ENCODE data around the gene LILRA6. TPM values are rescaled to one million over a fixed set of nuclear protein-coding genes. Genes with fewer than 3 reads are reported as not detected.
"Not testable (repeated sequence)": the region's sequence is repeated elsewhere in the genome, so short reads cannot be mapped to it uniquely, and the experiment has no call there.

LILRA6 gene
- total RNA-seq, 1 experiment from 2014 or later: not detected

- intact Hi-C loops (cut with micrococcal nuclease; ENCODE audit: unreplicated experiment): no loop called here
- Histone ChIP-seq H3K27me3 (replicated peaks; ENCODE audit: insufficient read depth, low read depth, low read length, poor library complexity) (peaks cover 28% of the 10 kb centered on the region), H3K4me1 (ENCODE audit: insufficient read depth, low read length, poor library complexity, severe bottlenecking) (no peaks in the 10 kb centered on the region), H3K4me3 (ENCODE audit: low read depth, low read length, poor library complexity, severe bottlenecking) (no peak overlapping the region), H3K27ac (ENCODE audit: low read depth, low read length, poor library complexity, severe bottlenecking) (no peak overlapping the region), H3K9me3 (ENCODE audit: low read depth, low read length, poor library complexity, severe bottlenecking) (no peaks in the 10 kb centered on the region), H3K36me3 (ENCODE audit: insufficient read depth, low read length, poor library complexity, severe bottlenecking) (no peaks in the 10 kb centered on the region)
- no TSS peak for BruUV-seq (replicated peaks)
- ChIA-PET POLR2A (ENCODE audit: low non-redundant PET) (no interaction called here), CTCF (no interaction called here)
- TF ChIP-seq EZH2 (IDR thresholded peaks at IDR 0.05; ENCODE audit: borderline replicate concordance, low read depth, low read length, poor library complexity, severe bottlenecking) (no peak), CTCF (conservative IDR thresholded peaks at IDR 0.05; ENCODE audit: low read depth, low read length) (no peak)
- no peak for DNase-seq (ENCODE audit: low spot score)
These were observed 33.4 kb upstream of the LILRA6 start for GRCh38 chr19:54275951-54276350.

DNA sequence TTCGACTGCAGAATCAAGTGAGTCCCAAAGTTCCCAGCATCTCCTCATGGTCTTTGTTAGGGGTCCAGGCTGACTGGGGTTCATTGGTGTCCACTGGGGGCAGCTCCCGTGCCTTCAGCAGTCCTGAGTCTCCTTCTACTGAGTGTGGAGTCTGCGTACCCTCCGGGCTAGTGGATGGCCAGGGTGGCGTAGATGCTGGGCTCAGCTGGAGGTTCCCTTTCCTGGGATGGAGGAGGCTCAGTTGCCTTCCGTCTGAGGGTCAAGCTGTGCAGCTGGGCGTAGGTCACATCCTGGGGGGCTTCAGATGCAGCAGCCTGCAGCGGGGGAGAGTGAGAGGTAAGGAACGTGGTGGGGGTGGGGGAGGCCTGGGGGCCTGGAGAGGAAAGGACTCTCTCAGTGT, 31.9 kb upstream of the LILRA6 start:
- H3K9me3 ChIP-seq (ENCODE audit: low read depth, low read length, poor library complexity, severe bottlenecking); H3K4me3 ChIP-seq (ENCODE audit: low read depth, low read length, poor library complexity, severe bottlenecking); POLR2A ChIA-PET (ENCODE audit: low non-redundant PET); BruUV-seq (replicated peaks); H3K4me1 ChIP-seq (ENCODE audit: insufficient read depth, low read length, poor library complexity, severe bottlenecking); DNase-seq (ENCODE audit: low spot score); CTCF ChIA-PET; H3K36me3 ChIP-seq (ENCODE audit: insufficient read depth, low read length, poor library complexity, severe bottlenecking); H3K27ac ChIP-seq (ENCODE audit: low read depth, low read length, poor library complexity, severe bottlenecking); intact Hi-C loops (cut with micrococcal nuclease; ENCODE audit: unreplicated experiment): not testable (repeated sequence)
- peaks cover 28% of the 10 kb centered on the region for H3K27me3 ChIP-seq (replicated peaks; ENCODE audit: insufficient read depth, low read depth, low read length, poor library complexity)

DNA sequence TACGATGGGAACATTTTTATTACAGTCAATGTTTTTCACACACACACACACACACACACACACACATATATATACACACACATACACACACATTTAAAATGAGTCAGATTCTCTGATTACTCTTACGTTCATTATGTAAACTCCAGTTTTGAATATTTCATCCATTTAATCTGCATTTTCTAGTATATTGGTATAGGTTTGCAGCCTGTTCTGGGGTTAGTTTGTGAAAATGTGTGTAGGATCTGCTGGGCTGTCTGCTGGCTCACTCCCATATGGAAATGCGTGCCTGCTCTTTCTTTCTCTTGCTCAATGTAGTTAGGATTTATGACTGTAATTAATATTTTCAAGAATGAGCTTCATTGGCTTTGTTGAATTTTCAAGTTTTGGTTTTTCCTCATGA, 31.2 kb upstream of the LILRA6 start:
- TF ChIP-seq EZH2 (IDR thresholded peaks at IDR 0.05; ENCODE audit: borderline replicate concordance, low read depth, low read length, poor library complexity, severe bottlenecking) (no peak), CTCF (conservative IDR thresholded peaks at IDR 0.05; ENCODE audit: low read depth, low read length) (no peak)
- H3K9me3 ChIP-seq (ENCODE audit: low read depth, low read length, poor library complexity, severe bottlenecking): no peaks in the 10 kb centered on the region
- peaks cover 31% of the 10 kb centered on the region for H3K27me3 ChIP-seq (replicated peaks; ENCODE audit: insufficient read depth, low read depth, low read length, poor library complexity)
- H3K36me3 ChIP-seq (ENCODE audit: insufficient read depth, low read length, poor library complexity, severe bottlenecking): no peaks in the 10 kb centered on the region
- no peak overlapping the region for H3K27ac ChIP-seq (ENCODE audit: low read depth, low read length, poor library complexity, severe bottlenecking)
- intact Hi-C loops (cut with micrococcal nuclease; ENCODE audit: unreplicated experiment): no loop called here
- no peak overlapping the region for H3K4me3 ChIP-seq (ENCODE audit: low read depth, low read length, poor library complexity, severe bottlenecking)
- CTCF ChIA-PET: no interaction called here
- DNase-seq (ENCODE audit: low spot score): no peak
- POLR2A ChIA-PET (ENCODE audit: low non-redundant PET): no interaction called here
- H3K4me1 ChIP-seq (ENCODE audit: insufficient read depth, low read length, poor library complexity, severe bottlenecking): no peaks in the 10 kb centered on the region
- BruUV-seq (replicated peaks): no TSS peak

DNA sequence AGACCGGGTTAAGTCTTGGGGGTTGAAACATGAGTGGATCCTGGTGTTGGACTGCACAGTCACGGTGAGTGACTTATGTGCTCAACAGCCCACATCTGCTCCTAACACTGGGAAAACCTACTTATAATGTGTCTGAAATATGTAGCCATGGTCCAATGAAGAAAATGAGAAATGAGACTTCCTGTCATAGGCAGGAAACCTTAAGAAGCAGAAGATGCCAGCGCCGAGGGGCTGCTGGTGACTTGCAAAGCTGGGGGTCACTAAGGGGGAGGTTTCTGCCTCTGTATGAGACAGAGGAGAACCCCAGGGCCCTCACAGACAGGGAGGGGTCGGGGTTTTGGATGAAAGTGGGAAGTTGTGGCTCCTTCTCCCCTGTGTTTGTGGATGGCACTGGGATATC, 29.6 kb upstream of the LILRA6 start:
- H3K9me3 ChIP-seq (ENCODE audit: low read depth, low read length, poor library complexity, severe bottlenecking); H3K4me3 ChIP-seq (ENCODE audit: low read depth, low read length, poor library complexity, severe bottlenecking); DNase-seq (ENCODE audit: low spot score); H3K36me3 ChIP-seq (ENCODE audit: insufficient read depth, low read length, poor library complexity, severe bottlenecking); BruUV-seq (replicated peaks); POLR2A ChIA-PET (ENCODE audit: low non-redundant PET); intact Hi-C loops (cut with micrococcal nuclease; ENCODE audit: unreplicated experiment); H3K27ac ChIP-seq (ENCODE audit: low read depth, low read length, poor library complexity, severe bottlenecking); CTCF ChIA-PET; H3K4me1 ChIP-seq (ENCODE audit: insufficient read depth, low read length, poor library complexity, severe bottlenecking): not testable (repeated sequence)
- H3K27me3 ChIP-seq (replicated peaks; ENCODE audit: insufficient read depth, low read depth, low read length, poor library complexity): peaks cover 38% of the 10 kb centered on the region

- H3K36me3 ChIP-seq (ENCODE audit: insufficient read depth, low read length, poor library complexity, severe bottlenecking); BruUV-seq (replicated peaks); H3K4me1 ChIP-seq (ENCODE audit: insufficient read depth, low read length, poor library complexity, severe bottlenecking); CTCF ChIA-PET; intact Hi-C loops (cut with micrococcal nuclease; ENCODE audit: unreplicated experiment); H3K9me3 ChIP-seq (ENCODE audit: low read depth, low read length, poor library complexity, severe bottlenecking); H3K27ac ChIP-seq (ENCODE audit: low read depth, low read length, poor library complexity, severe bottlenecking); POLR2A ChIA-PET (ENCODE audit: low non-redundant PET); H3K4me3 ChIP-seq (ENCODE audit: low read depth, low read length, poor library complexity, severe bottlenecking); DNase-seq (ENCODE audit: low spot score): not testable (repeated sequence)
- H3K27me3 ChIP-seq (replicated peaks; ENCODE audit: insufficient read depth, low read depth, low read length, poor library complexity): peaks cover 38% of the 10 kb centered on the region
These were observed 29.0 kb upstream of the LILRA6 start for GRCh38 chr19:54271587-54271986.

Measured in A673 (cell line).